IPS DF 6.9 (cell line): ENCODE results near the gene MRPL12.

ENCODE experiments used
- DNase-seq: peaks from one replicate; pipeline ENCODE4 v3.0.0-alpha.2; 2013; ENCODE audit warnings: low read depth, low spot score
- H3K27ac ChIP-seq: one replicate; pipeline ENCODE4 v1.5.1; 2013; ENCODE audit warnings: low read length, control low read depth
- H3K27me3 ChIP-seq: 2 replicates; pipeline ENCODE4 v1.6.1; 2013; ENCODE audit warnings: mild to moderate bottlenecking, low read length; ENCODE audit not compliant: control insufficient read depth, insufficient read depth
- H3K36me3 ChIP-seq: 2 replicates; pipeline ENCODE4 v1.6.1; 2013; ENCODE audit warnings: low read length; ENCODE audit not compliant: control insufficient read depth, insufficient read depth
- H3K4me1 ChIP-seq: 2 replicates; pipeline ENCODE4 v1.6.1; 2013; ENCODE audit warnings: low read length; ENCODE audit not compliant: control insufficient read depth, insufficient read depth
- H3K4me3 ChIP-seq: 2 replicates; pipeline ENCODE4 v1.5.1; 2013; ENCODE audit warnings: mild to moderate bottlenecking, low read length
- H3K9me3 ChIP-seq: 2 replicates; pipeline ENCODE4 v1.6.1; 2013; ENCODE audit warnings: low read length, inconsistent platforms; ENCODE audit not compliant: control insufficient read depth, insufficient read depth
- WGBS: extraction: QIAGEN DNeasy Blood & Tissue Kit; methylation state at CpG from one replicate; pipeline ENCODE4 v1.1.7; 2013; ENCODE audit warnings: mixed read lengths, missing lambda C conversion rate; ENCODE audit not compliant: insufficient read length, insufficient coverage; 5-methylcytosine and 5-hydroxymethylcytosine counted together

The MRPL12 gene

GRCh38 chr17:81741594-81742452 is 38.7 kb downstream of the MRPL12 start:
- Histone ChIP-seq H3K27me3 (no peaks in the 10 kb centered on the region), H3K36me3 (no peaks in the 10 kb centered on the region), H3K4me3 (no peak overlapping the region), H3K9me3 (no peaks in the 10 kb centered on the region), H3K4me1 (peaks cover 1% of the 10 kb centered on the region; the same call in 1 of the 2 replicates), H3K27ac (no peak overlapping the region)
- WGBS = no CpG with 5 or more reads among the region's 26 CpGs
- no peak for DNase-seq
